Body of pancreas (tissue), 4 donors: ENCODE measurements around the gene TSPOAP1. TPM values are rescaled to one million over a fixed set of nuclear protein-coding genes. Genes with fewer than 3 reads are reported as not detected.

Experiments
- ATAC-seq: fragments of 150-250 bp; one replicate; pipeline ENCODE4 v1.9.1; 2016
- DNase-seq, 4 donors: peaks; one replicate each; pipeline ENCODE4 v3.0.0-alpha.2; 2019
- H3K27ac ChIP-seq, 4 donors: fragments of 200-600 bp; sonication (generic); 1 replicate in 3 of 4; 2 replicates in 1 of 4; pipeline versions ENCODE4 v1.5.1 to v1.6.1; 2016 to 2019; ENCODE audit warnings: mild to moderate bottlenecking in 1 of 4, mixed read lengths in 1 of 4, moderate library complexity in 1 of 4
- H3K27me3 ChIP-seq, 2 donors: fragments of 200-600 bp; sonication (generic); one replicate each; pipeline ENCODE4 v1.6.0; 2016; ENCODE audit warnings: mild to moderate bottlenecking in 1 of 2
- H3K36me3 ChIP-seq, 2 donors: fragments of 200-600 bp; sonication (generic); replicated peaks in 1 of 2; 2 replicates each; pipeline ENCODE4 v1.5.1; 2016; ENCODE audit warnings: low read depth in 2 of 2; ENCODE audit not compliant: insufficient read depth in 1 of 2
- H3K4me1 ChIP-seq: fragments of 200-600 bp; sonication (generic); one replicate; pipeline ENCODE4 v1.6.0; 2016
- H3K4me3 ChIP-seq, 2 donors: fragments of 200-600 bp; sonication (generic); 1 replicate in 1 of 2; 2 replicates in 1 of 2; pipeline ENCODE4 v1.5.1; 2016 to 2019
- H3K9me3 ChIP-seq, 3 donors: fragments of 200-600 bp; sonication (generic); 1 replicate in 2 of 3; 2 replicates in 1 of 3; pipeline ENCODE4 v1.5.1; 2016
- CTCF ChIP-seq, 7 experiments: fragments of 450-650 bp in 4 of 7; fragments of 200-600 bp in 3 of 7; sonication (generic) in 3 of 7; IDR thresholded peaks; one replicate each; pipeline ENCODE4 v1.5.1; 2016 to 2019; ENCODE audit warnings: antibody characterized with exemption in 7 of 7
- POLR2A ChIP-seq, 3 donors: fragments of 450-650 bp; IDR thresholded peaks; one replicate each; pipeline ENCODE4 v1.6.1; 2016; ENCODE audit warnings: antibody characterized with exemption in 3 of 3, mild to moderate bottlenecking in 2 of 3
- WGBS, 2 donors: methylation state at CpG; one replicate each; pipeline ENCODE4 v1.1.5; 2017; 5-methylcytosine and 5-hydroxymethylcytosine counted together
- intact Hi-C: fragments of 100-400 bp; cut with DNase I; formaldehyde crosslinking; loops from one replicate; pipeline ENCODE4 v1.15.1; 2023
- total RNA-seq, 2 donors: library from RNA; depleted of rRNA; stranded (reverse); fragments of >200 nt; gene quantifications; one replicate each; pipeline ENCODE4 v1.1.0, GENCODE V29; 2016

Gene TSPOAP1
- total RNA-seq, 2 donors from 2014 or later, result 21.0 to 22.7 TPM

DNA sequence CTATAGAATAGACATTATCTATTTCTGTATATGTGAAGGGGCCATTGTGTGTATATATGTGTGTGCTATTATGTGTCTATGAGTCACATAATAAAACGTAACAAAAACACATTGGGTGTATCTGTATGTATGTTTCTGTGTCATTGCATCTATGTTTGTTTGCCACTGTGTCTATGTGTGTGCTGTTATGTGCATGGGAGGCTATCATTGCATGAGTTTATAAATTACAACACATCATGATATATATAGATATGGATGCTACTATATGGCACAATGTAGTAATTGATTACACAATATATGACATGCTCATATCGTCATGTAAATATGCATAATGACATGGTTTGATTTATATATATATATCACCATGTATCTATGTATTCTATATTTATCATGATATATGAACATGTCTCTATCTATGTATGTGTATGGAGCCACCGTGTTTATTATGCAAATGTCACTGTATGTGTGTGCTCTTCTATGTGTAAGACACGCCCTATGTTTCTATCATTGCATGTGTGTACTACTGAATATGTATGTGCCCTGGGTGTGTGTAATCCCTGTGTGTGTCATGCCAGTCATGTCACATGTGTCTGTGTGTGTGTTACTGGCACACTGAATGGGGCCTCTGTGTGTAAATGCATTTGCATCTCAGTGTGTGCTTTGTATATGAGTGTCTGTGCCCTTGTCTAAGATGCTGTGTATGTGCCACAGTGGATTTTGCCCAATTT, 1.4 kb upstream of the TSPOAP1 start:
- H3K9me3 ChIP-seq, result no peaks in the 10 kb centered on the region
- H3K27ac ChIP-seq, result no peak overlapping the region
- TF ChIP-seq CTCF (IDR thresholded peaks at IDR 0.05) (no peak), POLR2A (IDR thresholded peaks at IDR 0.05) (no peak)
- H3K4me1 ChIP-seq, result peaks cover 4% of the 10 kb centered on the region
- DNase-seq (no peak), ATAC-seq (no peak)
- intact Hi-C loops, result no loop called here
- 57 to 59% methylated on average over 4 of the region's 4 CpGs for WGBS, 2 donors
- no peak overlapping the region for H3K4me3 ChIP-seq
- no peaks in the 10 kb centered on the region for H3K27me3 ChIP-seq
- H3K36me3 ChIP-seq, result no peaks in the 10 kb centered on the region

DNA sequence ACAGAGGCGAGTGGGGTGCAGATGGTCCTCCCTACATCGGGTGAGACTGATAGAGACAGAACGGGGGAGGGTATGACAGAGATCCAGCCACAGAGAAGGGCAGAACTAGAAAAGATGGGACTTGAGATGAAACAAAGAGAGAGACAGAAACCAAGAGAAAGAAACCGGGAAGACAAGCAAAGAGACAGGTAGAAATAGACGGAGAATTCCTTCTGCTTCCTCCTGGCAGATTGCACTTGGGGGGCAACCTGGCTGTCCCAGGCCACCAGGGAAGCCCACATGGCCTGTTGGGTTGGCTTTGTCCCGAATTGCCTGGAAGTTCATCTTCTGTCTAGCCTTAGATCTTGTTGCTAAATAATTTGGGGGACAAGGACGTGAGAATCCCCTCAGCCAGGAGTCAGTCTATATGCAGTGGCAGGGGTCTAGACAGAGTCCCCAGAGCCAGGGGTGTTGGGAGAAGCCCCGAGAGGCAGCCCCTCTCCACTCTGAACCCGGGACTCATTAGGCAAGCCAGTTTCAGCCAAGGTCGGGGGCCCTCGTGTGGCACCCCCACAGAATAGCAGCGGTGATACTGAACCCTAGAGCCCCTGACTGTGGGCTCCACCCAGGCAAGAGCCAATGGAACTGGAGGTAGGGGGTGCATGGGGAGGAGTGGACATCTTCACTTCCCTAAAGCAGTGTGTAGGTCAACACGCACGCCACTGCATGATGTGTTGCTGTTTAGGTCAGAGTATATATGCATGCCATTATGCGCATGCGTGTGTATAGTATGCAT, 627 bp upstream of the TSPOAP1 start:
- Histone ChIP-seq H3K27ac (no peak overlapping the region), H3K4me1 (peaks cover 5% of the 10 kb centered on the region), H3K4me3 (no peak overlapping the region), H3K27me3 (no peaks in the 10 kb centered on the region), H3K36me3 (no peaks in the 10 kb centered on the region), H3K9me3 (no peaks in the 10 kb centered on the region)
- peak in 1 of 3 donors; percentile 23 for TF ChIP-seq POLR2A (IDR thresholded peaks at IDR 0.05)
- no peak for TF ChIP-seq CTCF (IDR thresholded peaks at IDR 0.05)
- peak in 1 of 4 donors; percentile 74 for DNase-seq
- intact Hi-C loops, result no loop called here
- 32 to 45% methylated on average over 14 to 16 of the region's 16 CpGs for WGBS, 2 donors
- ATAC-seq, result no peak

- no peak overlapping the region for H3K27ac ChIP-seq
- H3K27me3 ChIP-seq, result no peaks in the 10 kb centered on the region
- DNase-seq (no peak), ATAC-seq (no peak)
- no peaks in the 10 kb centered on the region for H3K9me3 ChIP-seq
- intact Hi-C loops, result no loop called here
- no peak overlapping the region for H3K4me3 ChIP-seq
- WGBS, 2 donors, result 61 to 70% methylated on average over 7 to 19 of the region's 19 CpGs
- TF ChIP-seq CTCF (IDR thresholded peaks at IDR 0.05) (no peak), POLR2A (IDR thresholded peaks at IDR 0.05) (no peak)
- peaks cover 14% of the 10 kb centered on the region for H3K4me1 ChIP-seq
- H3K36me3 ChIP-seq, result no peaks in the 10 kb centered on the region
Measured at GRCh38 chr17:58327363-58328194, 1.0 kb downstream of the TSPOAP1 start.

- intact Hi-C loops, result no loop called here
- H3K36me3 ChIP-seq, result no peaks in the 10 kb centered on the region
- no peak overlapping the region for H3K4me3 ChIP-seq
- H3K27ac ChIP-seq, result no peak overlapping the region
- H3K27me3 ChIP-seq, result no peaks in the 10 kb centered on the region
- H3K9me3 ChIP-seq, result no peaks in the 10 kb centered on the region
- peaks cover 14% of the 10 kb centered on the region for H3K4me1 ChIP-seq
- ATAC-seq (no peak), DNase-seq (no peak)
- TF ChIP-seq POLR2A (IDR thresholded peaks at IDR 0.05) (no peak), CTCF (IDR thresholded peaks at IDR 0.05) (no peak)
- 76 to 78% methylated on average over 5 to 9 of the region's 9 CpGs for WGBS, 2 donors
Measured at GRCh38 chr17:58326609-58327362, 1.8 kb downstream of the TSPOAP1 start.
